Raji (cell line): Measurements from ENCODE around the gene CPB1.

Source experiments
- POLR2A ChIP-seq: IDR thresholded peaks from 2 replicates; pipeline ENCODE4 v1.6.1; 2011; ENCODE audit warnings: low read depth, low read length, control low read depth; ENCODE audit not compliant: insufficient read depth

Gene CPB1

GRCh38 chr3:148827585-148827984 is at the start of gene CPB1:
Gene CPB1 (plus strand): TSS chr3:148827811. CDS start chr3:148827824, 13 bp downstream.
- no peak for TF ChIP-seq POLR2A

GRCh38 chr3:148778926-148779325 is 48.7 kb upstream of the CPB1 start:
- TF ChIP-seq POLR2A = no peak

- no peak for TF ChIP-seq POLR2A
Measured at GRCh38 chr3:148789146-148789545, 38.5 kb upstream of the CPB1 start.

GRCh38 chr3:148789906-148790305 is 37.7 kb upstream of the CPB1 start:
- TF ChIP-seq POLR2A = no peak

- no peak for TF ChIP-seq POLR2A
Measured at GRCh38 chr3:148790370-148790769, 37.2 kb upstream of the CPB1 start.

GRCh38 chr3:148790851-148791735 is 36.5 kb upstream of the CPB1 start:
- no peak for TF ChIP-seq POLR2A

DNA sequence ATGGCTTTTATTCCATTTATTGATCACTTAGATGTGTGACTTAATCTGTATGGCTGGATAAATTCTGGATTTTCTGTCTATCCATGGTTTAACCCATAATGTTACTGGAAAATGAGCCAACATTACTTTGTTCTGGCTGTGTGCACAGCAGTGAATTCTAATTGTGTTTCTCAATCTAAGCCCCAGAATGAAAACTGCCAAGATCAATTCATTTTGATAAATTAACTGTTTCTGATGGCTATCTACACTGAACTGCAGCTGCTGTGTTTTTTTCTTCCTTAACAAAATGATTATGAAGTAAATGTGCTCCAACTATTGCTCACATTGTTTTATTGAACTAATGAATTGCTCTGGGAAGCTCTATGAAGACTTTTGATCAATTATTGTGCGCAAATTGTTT is 35.7 kb upstream of the CPB1 start:
- no peak for TF ChIP-seq POLR2A

- TF ChIP-seq POLR2A = no peak
Measured at GRCh38 chr3:148792516-148792915, 35.1 kb upstream of the CPB1 start.

- no peak for TF ChIP-seq POLR2A
Measured at GRCh38 chr3:148796799-148797198, 30.8 kb upstream of the CPB1 start.

DNA sequence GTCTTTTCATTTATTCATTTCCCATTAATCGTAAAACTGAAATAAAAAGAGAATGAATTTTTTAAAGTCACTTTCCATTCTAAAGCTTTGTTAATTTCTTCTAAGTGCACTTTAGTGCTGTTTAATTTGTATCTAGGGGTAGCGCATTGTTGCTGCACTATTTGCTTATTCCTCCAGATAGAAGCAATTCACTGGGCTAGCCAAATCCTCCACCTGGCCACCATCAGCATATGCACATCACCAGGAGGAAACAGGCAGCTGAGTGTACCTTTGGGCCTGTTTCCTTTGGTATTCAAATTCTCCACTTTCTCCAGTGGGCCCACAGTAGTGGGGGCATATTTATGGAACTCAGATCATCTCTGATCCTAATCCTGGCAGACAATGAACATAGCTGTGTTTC is 29.8 kb upstream of the CPB1 start:
- no peak for TF ChIP-seq POLR2A

DNA sequence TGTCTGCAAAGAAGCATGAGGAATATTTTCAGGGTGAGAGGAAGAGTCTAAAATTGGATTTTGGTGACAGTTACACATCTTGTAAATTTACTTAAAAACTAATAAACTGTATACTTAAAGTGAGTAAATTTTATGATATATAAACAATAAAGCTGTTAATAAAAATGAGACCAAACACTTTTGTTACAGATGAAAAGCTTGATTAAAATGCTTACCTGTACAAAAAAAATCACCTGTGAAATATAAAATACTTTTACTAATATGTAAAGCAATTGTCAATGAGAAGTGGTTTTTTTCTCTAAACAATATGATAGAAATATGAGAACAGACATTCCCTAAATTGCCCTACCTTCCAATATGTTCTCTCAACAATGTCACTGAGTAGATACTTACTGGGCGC is 27.2 kb upstream of the CPB1 start:
- no peak for TF ChIP-seq POLR2A

GRCh38 chr3:148809835-148810234 is 17.8 kb upstream of the CPB1 start:
- TF ChIP-seq POLR2A = no peak

DNA sequence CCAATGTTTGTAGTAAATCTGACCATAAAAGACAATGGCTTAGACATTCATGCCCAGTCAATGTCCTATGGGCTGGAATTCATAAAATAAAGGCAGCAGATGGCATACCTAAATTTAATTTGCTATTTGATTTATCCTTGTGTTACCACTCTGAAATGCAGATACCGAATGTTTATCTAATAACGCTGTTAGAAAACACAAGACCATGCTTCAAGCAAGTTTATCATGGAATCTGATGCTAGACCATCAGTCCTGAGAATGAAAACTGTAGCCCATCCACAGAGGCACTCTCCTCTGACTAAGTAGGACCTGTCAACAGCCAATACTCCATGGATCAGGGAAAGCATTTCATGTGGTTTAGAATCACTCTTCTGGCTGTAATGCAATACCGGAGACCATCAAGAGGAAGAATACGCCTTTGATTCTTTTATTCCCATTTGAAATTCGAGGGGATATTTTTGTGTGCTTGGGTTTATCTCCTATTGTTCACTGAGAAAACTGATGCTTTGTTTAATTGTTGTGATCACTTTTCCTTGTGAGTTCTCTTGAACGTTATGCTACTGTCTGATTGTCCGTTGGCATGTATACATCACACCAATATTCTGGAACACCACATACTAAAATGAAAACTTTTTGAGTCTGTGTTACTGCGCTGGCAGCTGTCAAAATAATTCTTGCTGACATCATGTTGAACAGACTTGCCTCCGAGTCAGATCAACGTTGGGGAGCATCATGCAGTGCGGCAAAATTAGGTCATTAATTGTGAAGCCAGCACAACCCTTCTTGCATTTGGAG is 12.1 kb upstream of the CPB1 start:
- no peak for TF ChIP-seq POLR2A

GRCh38 chr3:148816427-148816826 is 11.2 kb upstream of the CPB1 start:
- TF ChIP-seq POLR2A = no peak

DNA sequence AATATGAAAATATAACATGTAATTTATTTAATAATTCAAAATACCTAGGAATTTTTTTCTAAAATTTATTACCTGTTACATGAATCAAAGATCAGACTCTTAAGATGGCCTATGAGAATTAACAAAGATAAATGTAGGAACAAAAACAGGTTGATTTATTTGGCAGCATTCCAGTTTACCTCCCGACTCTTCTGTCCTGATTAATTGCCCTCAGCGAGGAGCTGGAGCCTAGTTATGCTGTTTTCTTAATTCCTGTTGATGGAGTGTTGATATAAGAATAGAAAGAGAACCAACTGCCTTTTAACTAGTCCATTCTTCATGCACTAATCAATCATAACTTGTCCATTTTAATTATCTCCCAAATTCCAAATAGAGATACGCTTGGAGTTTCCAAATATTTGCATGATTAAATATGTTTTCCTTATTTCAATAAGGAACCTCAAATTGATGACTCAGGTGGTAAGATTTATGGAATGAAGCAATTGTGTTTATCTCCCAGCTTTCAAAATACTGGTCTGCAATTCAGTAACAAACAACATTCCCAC is 10.6 kb upstream of the CPB1 start:
- TF ChIP-seq POLR2A = no peak
